Measurements from ENCODE around the gene ADGRG1.

Gene ADGRG1

DNA sequence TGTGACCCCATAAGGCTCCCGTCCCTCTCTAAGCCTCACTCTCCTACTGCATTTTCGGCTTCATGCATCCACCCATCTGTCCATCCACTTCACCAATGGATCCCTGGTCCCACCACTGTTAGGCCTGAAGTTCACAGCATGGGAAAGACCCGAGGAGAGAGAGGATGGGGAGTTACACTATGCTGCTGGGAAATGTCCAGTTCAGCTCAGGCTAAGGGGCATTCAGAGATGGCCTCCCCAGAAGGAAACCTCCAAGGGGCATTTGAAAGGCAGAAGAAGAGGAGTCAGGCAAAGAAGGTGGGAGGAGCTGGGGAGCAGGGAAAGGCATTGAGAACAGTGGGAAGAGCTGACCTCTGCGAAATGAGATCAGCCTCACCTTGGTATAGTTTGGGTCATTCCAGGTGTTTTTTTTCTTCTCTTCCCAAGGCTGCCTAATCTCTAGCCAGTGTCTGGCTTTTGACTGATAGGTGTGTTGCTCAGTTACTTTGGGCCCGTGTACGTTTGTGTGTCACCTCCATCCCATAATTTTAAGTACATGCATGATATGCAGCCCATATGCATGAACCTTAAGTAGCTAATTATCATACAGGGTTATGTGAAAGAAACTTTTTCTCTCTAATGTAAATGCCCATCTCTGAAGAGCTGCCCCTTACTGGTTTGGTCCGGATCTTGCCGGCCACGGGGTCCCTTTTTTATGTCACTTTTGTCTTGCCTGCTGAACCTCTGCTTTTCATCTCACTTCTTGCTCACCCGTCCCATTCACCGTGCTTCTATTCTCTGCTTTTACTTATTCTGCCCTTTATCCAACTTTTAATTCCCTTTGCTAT is 54.6 kb downstream of the ADGRG1 start:
- no peaks in the 10 kb centered on the region for H3K4me1 ChIP-seq (ENCODE audit: control insufficient read depth, insufficient read depth, low read length)
- no peaks in the 10 kb centered on the region for H3K36me3 ChIP-seq (ENCODE audit: control insufficient read depth in 2 of 2, insufficient read depth in 1 of 2, low read length in 2 of 2)
- H3K27ac ChIP-seq (ENCODE audit: extremely low read depth, low read depth, low read length) = no peak overlapping the region
- ChIA-PET POLR2A (interaction anchor here (1.1 kb wide), 1 partner anchor 90 kb away, joined by 4 read pairs; no protein-coding TSS in a partner anchor), CTCF (interaction anchor here (0.6 to 1.6 kb wide), 2 partner anchors 107 to 220 kb away, joined by 3 read pairs; no protein-coding TSS in a partner anchor)
- no peaks in the 10 kb centered on the region for H3K9me3 ChIP-seq (ENCODE audit: control insufficient read depth, insufficient read depth, low read depth, low read length)
- no peak for TF ChIP-seq BCL11B (tag by site-specific recombination; IDR thresholded peaks at IDR 0.05; ENCODE audit: low read depth)
- no peak for TF ChIP-seq ZNF366 (tag by site-specific recombination; conservative IDR thresholded peaks at IDR 0.05)
- TF ChIP-seq, protein P1, sequence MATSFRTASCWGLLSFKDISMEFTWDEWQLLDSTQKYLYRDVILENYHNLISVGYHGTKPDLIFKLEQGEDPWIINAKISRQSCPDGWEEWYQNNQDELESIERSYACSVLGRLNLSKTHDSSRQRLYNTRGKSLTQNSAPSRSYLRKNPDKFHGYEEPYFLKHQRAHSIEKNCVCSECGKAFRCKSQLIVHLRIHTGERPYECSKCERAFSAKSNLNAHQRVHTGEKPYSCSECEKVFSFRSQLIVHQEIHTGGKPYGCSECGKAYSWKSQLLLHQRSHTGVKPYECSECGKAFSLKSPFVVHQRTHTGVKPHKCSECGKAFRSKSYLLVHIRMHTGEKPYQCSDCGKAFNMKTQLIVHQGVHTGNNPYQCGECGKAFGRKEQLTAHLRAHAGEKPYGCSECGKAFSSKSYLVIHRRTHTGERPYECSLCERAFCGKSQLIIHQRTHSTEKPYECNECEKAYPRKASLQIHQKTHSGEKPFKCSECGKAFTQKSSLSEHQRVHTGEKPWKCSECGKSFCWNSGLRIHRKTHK (tag by site-specific recombination; IDR thresholded peaks at IDR 0.05) = no peak
- H3K4me3 ChIP-seq (ENCODE audit: low read depth, low read length) = no peak overlapping the region

DNA sequence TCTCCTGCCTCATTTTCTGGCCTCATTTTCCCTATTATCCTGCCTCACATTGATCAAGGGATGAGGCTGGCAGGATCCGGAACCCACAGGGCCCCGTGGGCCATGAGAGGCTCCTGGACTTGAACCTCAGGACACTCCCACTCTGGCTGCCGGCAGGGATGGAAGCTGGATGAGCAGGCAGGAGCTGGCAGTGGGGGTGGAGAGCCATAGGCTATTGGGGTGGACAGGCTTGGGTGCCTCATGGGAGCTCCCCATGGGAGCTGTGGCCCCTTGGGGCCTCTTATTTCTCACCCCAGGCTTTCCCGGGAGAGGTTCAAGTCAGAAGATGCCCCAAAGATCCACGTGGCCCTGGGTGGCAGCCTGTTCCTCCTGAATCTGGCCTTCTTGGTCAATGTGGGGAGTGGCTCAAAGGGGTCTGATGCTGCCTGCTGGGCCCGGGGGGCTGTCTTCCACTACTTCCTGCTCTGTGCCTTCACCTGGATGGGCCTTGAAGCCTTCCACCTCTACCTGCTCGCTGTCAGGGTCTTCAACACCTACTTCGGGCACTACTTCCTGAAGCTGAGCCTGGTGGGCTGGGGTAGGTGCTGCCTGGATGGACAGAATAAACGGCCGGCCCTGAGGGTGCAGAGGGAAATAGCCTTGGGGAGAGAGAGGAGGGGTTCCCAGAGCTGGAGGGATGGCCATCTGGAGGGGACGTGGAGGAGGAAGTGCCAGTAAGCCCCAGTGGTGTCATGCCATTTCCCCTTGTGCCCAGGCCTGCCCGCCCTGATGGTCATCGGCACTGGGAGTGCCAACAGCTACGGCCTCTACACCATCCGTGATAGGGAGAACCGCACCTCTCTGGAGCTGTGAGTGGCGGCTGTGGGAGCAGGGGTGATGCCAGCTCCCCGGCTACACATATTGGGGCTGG is 55.5 kb downstream of the ADGRG1 start:
- Histone ChIP-seq H3K9me3 (ENCODE audit: control insufficient read depth, insufficient read depth, low read depth, low read length) (no peaks in the 10 kb centered on the region), H3K36me3 (ENCODE audit: control insufficient read depth in 2 of 2, insufficient read depth in 1 of 2, low read length in 2 of 2) (no peaks in the 10 kb centered on the region), H3K4me3 (ENCODE audit: low read depth, low read length) (no peak overlapping the region), H3K27ac (ENCODE audit: extremely low read depth, low read depth, low read length) (no peak overlapping the region), H3K4me1 (ENCODE audit: control insufficient read depth, insufficient read depth, low read length) (no peaks in the 10 kb centered on the region)
- POLR2A ChIA-PET = interaction anchor here (1.1 kb wide), 1 partner anchor 89 kb away, joined by 4 read pairs; no protein-coding TSS in a partner anchor
- TF ChIP-seq ZNF324 (tag by site-specific recombination; IDR thresholded peaks at IDR 0.05) (no peak), ZNF747 (tag by site-specific recombination; IDR thresholded peaks at IDR 0.05) (no peak), ZNF707 (tag by site-specific recombination; IDR thresholded peaks at IDR 0.05) (no peak), ZNF549 (tag by site-specific recombination; IDR thresholded peaks at IDR 0.05) (no peak), ZNF292 (tag by site-specific recombination; IDR thresholded peaks at IDR 0.05; ENCODE audit: borderline replicate concordance, low read depth) (no peak), ZNF416 (tag by site-specific recombination; IDR thresholded peaks at IDR 0.05) (no peak), ZNF37A (tag by site-specific recombination; IDR thresholded peaks at IDR 0.05) (no peak), ZSCAN16 (tag by site-specific recombination; IDR thresholded peaks at IDR 0.05) (no peak), ZFP3 (tag by site-specific recombination; IDR thresholded peaks at IDR 0.05; ENCODE audit: low read depth) (no peak)
- TF ChIP-seq, protein P2, sequence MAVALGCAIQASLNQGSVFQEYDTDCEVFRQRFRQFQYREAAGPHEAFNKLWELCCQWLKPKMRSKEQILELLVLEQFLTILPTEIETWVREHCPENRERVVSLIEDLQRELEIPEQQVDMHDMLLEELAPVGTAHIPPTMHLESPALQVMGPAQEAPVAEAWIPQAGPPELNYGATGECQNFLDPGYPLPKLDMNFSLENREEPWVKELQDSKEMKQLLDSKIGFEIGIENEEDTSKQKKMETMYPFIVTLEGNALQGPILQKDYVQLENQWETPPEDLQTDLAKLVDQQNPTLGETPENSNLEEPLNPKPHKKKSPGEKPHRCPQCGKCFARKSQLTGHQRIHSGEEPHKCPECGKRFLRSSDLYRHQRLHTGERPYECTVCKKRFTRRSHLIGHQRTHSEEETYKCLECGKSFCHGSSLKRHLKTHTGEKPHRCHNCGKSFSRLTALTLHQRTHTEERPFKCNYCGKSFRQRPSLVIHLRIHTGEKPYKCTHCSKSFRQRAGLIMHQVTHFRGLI (tag by site-specific recombination; IDR thresholded peaks at IDR 0.05) = no peak
- CTCF ChIA-PET = interaction anchor here (1.1 to 1.3 kb wide), 2 partner anchors 59 to 108 kb away, joined by 3 to 4 read pairs; no protein-coding TSS in a partner anchor

DNA sequence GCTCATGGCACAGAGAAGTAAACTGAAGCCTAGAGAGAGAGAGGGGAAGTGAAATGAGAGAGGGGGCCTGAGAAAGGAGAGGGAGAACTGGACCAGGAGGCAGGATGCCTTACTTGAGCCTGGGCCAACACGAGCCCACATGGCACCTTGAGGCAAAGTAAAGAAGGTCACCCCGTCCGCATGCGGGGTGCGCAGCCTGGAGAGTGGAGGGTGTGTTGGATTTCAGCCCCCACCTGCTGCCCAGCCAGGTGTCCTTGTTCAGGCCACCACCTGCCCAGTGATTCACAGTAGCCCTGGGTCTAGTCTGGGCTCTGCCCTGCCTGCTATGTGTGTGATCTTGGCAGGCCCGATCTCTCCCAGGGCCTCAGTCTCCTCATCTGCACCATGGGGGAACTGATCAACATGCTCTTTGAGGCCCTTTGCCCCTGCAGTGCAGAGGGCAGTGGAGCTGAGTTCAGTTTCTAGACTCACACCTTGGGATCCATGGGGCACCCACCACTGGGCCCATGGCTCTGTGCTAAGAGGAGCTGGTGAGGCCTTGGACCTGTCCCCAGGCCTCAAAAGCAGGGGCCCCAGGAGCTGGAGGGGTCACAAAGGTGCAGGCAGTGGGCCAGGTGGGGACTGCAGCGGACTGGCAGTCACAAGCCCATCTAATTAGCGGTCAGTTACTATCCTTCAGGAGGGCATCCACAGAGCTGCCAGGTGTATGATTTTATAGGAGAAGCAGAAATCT is 56.4 kb downstream of the ADGRG1 start:
- Histone ChIP-seq H3K4me1 (ENCODE audit: control insufficient read depth, insufficient read depth, low read length) (no peaks in the 10 kb centered on the region), H3K4me3 (ENCODE audit: low read depth, low read length) (no peak overlapping the region), H3K9me3 (ENCODE audit: control insufficient read depth, insufficient read depth, low read depth, low read length) (no peaks in the 10 kb centered on the region), H3K36me3 (ENCODE audit: control insufficient read depth in 2 of 2, insufficient read depth in 1 of 2, low read length in 2 of 2) (no peaks in the 10 kb centered on the region), H3K27ac (ENCODE audit: extremely low read depth, low read depth, low read length) (no peak overlapping the region)
- POLR2A ChIA-PET = no interaction called here
- TF ChIP-seq ZFHX2 (tag by site-specific recombination; conservative IDR thresholded peaks at IDR 0.05) (no peak), SP3 (tag by site-specific recombination; IDR thresholded peaks at IDR 0.05) (no peak), ZNF157 (tag by site-specific recombination; IDR thresholded peaks at IDR 0.05) (no peak), ZNF792 (tag by site-specific recombination; IDR thresholded peaks at IDR 0.05) (no peak), REPIN1 (tag by site-specific recombination; IDR thresholded peaks at IDR 0.05; ENCODE audit: low read depth) (no peak), ZNF214 (tag by site-specific recombination; IDR thresholded peaks at IDR 0.05; ENCODE audit: borderline replicate concordance) (no peak), YY2 (tag by site-specific recombination; IDR thresholded peaks at IDR 0.05) (no peak), KLF1 (tag by site-specific recombination; IDR thresholded peaks at IDR 0.05) (no peak), ZNF37A (tag by site-specific recombination; IDR thresholded peaks at IDR 0.05) (no peak)
- CTCF ChIA-PET = interaction anchor here (1.1 to 1.3 kb wide), 3 partner anchors 37 to 109 kb away, joined by 3 to 5 read pairs (median 4); no protein-coding TSS in a partner anchor
